HG02981 (cell line): ENCODE data around the gene COL6A3.

Experiments
- ATAC-seq: cut with Tn5 transposase; IDR thresholded peaks from one replicate; pipeline ENCODE4 v1.9.1; 2021; ENCODE audit warnings: mild to moderate bottlenecking, moderate library complexity; ENCODE audit not compliant: unreplicated experiment

COL6A3 gene

GRCh38 chr2:237413777-237414661 is at the start of gene COL6A3:
TSS of gene COL6A3 (minus strand) at chr2:237414164. CDS start at chr2:237396817, 17,347 bp downstream.
- ATAC-seq, result no peak

GRCh38 chr2:237459741-237460174 is 45.8 kb upstream of the COL6A3 start:
- ATAC-seq, result no peak

DNA sequence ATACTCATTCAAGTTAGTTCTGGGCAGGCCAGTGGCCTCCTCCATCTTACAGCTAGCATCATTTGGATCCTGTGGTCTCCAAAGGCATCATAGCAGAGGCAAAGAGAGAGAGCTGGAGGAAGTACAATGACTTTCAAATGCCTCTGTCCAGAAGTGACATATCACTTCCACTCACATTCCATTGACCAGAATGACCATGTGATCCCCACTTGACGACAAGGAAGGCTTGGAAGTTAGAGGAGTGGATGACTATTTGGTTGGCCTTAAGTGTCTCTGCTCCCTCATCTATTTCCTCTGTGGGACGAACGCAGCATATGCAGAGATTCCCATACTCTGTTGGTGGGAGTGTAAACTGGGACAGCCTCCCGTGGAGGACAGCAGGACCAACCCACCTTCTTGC is 45.3 kb upstream of the COL6A3 start:
- no peak for ATAC-seq

- ATAC-seq, result no peak
These were observed 44.6 kb upstream of the COL6A3 start for GRCh38 chr2:237458519-237458918.

DNA sequence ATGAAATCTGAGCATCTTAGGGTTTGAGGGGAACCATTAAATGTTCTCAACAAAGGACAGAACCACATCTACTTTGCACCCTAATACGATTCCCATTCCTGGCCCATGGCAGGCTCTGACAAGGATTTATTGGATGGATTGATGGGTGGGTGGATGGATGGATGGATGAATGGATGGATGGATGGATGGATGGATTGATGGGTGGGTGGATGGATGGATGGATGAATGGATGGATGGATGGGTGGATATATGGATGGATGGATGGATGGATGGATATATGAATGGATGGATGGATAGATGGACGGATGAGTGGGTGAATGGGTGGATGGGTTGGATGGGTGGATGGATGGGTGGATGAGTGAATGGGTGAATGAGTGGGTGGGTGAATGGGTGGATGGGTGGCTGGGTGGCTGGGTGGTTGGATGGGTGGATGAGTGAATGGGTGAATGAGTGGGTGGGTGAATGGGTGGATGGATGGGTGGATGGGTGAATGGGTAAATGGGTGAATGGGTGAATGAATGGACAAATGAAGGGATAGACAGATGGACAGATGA is 43.5 kb upstream of the COL6A3 start:
- no peak for ATAC-seq

- no peak for ATAC-seq
These were observed 42.4 kb upstream of the COL6A3 start for GRCh38 chr2:237456200-237456843.

DNA sequence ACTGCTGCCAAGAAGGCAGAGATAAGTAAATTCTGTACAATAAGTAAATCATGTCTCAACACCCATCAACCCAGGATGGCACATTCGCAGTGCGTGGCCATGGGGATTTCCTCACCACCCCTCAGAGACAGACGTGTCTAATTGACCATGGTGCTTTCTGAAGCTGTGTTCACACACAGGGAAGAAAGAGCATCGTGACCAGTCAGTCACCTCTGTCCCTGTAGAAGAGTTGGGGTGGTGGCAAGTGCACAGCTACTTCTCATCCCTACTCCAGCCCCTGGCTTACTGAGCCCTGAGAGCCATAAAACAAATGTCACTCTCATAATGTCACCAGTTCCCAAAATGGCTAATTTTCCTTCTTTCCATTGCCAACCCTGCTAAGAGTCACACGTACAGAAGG is 41.8 kb upstream of the COL6A3 start:
- no peak for ATAC-seq

- ATAC-seq, result no peak
These were observed 39.7 kb upstream of the COL6A3 start for GRCh38 chr2:237453671-237454070.

- no peak for ATAC-seq
These were observed 38.9 kb upstream of the COL6A3 start for GRCh38 chr2:237452861-237453260.

GRCh38 chr2:237451643-237452469 is 37.9 kb upstream of the COL6A3 start:
- no peak for ATAC-seq

- ATAC-seq, result no peak
These were observed 36.6 kb upstream of the COL6A3 start for GRCh38 chr2:237450583-237450982.

DNA sequence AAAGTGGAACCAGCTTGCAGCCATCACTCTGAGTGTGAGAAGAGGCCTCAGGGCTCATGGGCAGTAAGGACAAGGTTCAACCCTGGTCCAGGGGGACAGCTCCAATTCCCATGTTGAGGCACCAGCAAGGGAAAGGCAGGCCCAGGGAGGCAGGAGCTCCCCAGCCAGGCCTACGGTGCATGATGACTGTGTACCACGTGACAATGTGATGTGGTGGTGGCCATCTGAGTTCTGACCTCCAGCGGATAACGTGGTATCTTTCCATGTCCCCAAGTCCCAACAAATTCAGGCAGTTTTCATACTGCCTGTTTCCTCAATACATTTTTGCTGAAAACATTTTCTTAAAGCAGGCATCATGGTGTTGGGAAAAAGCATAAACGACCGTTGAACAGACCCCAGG is 36.1 kb upstream of the COL6A3 start:
- no peak for ATAC-seq

DNA sequence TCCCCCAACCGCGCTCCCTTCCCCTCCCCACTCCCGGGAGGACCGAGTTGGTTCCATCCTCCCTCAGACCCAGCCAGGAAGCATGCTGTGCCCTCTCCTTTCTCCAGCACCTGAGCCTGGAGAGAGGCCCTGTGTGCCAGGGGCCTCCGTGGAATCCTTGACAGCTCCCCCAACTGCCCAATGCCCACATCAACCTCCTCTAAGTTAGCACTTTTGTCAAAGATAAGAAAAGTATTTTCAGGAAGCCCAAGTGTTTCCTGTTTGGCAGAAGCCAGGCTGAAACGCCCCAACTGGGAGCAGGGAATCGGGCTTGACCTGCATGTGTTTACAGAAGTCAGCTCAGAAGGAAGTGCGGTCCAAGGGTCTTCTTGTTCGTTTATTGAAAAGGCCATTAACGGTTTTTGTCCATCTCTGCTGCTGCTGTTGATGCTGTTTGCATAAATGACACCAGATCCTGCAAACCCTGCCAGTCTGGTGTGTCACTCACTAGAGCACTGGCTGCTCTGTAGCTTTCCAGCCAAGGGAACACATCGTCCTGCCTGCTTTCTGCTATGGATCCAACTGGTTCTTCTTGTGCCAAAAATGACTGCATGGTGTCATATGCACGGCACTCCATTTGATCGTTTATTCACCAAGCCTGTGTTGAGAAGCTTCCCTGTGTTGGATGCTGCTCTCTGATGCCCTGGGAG is 35.4 kb upstream of the COL6A3 start:
- no peak for ATAC-seq

DNA sequence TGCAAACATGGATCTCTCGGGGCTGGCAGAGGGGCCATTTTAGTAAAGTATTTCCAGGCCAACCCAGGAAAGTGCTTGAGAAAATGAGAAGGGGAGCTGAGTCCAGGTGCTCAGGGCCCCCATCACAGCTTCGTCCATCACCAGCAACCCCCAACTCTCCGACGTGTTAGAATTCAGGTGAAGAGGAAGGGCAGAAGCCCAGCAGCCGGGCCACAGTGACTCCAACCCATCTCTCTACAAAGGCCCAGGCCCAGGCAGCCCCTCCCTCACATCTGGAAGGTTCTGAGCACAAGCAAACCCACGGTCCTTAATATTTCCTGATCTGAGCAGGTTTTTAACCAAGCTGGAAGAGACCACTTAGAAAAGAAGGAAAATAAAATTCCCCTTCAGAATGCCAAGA is 34.7 kb upstream of the COL6A3 start:
- no peak for ATAC-seq

DNA sequence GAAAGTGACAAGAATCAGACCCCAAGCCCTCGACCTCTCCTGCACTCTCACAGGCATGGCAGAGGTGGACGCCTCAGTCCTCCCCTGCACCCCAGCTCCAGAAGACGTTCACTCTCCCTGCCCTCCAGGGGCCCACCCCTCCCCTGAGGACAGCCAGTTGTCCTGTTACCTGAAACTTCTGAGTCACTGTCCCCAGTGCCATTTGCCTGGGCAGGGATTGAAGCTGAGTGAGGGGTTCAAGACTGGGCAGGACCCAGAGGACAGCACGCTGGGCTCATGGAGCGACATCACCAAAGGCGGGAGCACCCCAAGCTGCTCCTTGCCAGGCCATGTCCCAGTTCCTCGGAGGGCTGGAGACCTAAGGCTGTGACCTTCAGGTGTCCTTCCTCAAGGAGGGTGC is 34.2 kb upstream of the COL6A3 start:
- ATAC-seq, result no peak

- no peak for ATAC-seq
These were observed 33.5 kb upstream of the COL6A3 start for GRCh38 chr2:237447496-237447895.

DNA sequence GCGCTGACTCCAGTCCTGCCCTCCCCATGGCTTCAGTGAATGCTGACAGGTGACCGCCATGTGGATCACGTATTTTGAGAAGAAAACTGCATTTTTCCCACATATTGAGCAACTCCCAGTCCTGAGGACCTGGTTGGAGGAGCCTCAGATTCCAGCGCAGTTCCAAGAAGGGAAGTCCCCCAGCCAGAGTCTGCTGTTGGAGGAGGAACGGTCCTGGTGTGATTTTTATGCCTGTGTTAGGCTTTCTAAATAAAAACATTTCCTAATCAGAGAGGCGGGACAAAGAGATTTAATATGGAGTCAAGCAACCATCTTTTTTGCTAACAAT is 32.3 kb upstream of the COL6A3 start:
- ATAC-seq, result no peak

- ATAC-seq, result no peak
These were observed 31.8 kb upstream of the COL6A3 start for GRCh38 chr2:237445611-237446337.

GRCh38 chr2:237444071-237444470 is 30.1 kb upstream of the COL6A3 start:
- no peak for ATAC-seq
